WTC11 (cell line): Measurements from ENCODE around the gene LCN12.

Experiments
- CREB1 ChIP-seq: sonication (generic); formaldehyde crosslinking; IDR thresholded peaks from 2 replicates; pipeline ENCODE4 v1.8.0; 2023; ENCODE audit warnings: mild to moderate bottlenecking, missing genetic modification reagents
- FOXJ3 ChIP-seq: sonication (generic); formaldehyde crosslinking; IDR thresholded peaks from 2 replicates; pipeline ENCODE4 v1.9.0; 2021; ENCODE audit warnings: missing genetic modification reagents, mild to moderate bottlenecking, borderline replicate concordance
- ZNF263 ChIP-seq: sonication (generic); formaldehyde crosslinking; IDR thresholded peaks from 2 replicates; pipeline ENCODE4 v1.8.1; 2022; ENCODE audit warnings: low read depth, mild to moderate bottlenecking, moderate library complexity, missing genetic modification reagents
- TF ChIP-seq, protein P1 (sequence below): fragments of 200-600 bp; IDR thresholded peaks from 2 replicates; pipeline ENCODE4 v1.8.0; 2022; ENCODE audit warnings: antibody characterized with exemption
- TF ChIP-seq, protein P2 (sequence below): sonication (generic); formaldehyde crosslinking; conservative IDR thresholded peaks from 2 replicates; pipeline ENCODE4 v1.8.1; 2022; ENCODE audit warnings: mild to moderate bottlenecking, missing genetic modification reagents
- TF ChIP-seq, protein P3 (sequence below): sonication (generic); formaldehyde crosslinking; IDR thresholded peaks from 2 replicates; pipeline ENCODE4 v1.8.1; 2023; ENCODE audit warnings: mild to moderate bottlenecking, moderate library complexity, missing genetic modification reagents

DNA sequence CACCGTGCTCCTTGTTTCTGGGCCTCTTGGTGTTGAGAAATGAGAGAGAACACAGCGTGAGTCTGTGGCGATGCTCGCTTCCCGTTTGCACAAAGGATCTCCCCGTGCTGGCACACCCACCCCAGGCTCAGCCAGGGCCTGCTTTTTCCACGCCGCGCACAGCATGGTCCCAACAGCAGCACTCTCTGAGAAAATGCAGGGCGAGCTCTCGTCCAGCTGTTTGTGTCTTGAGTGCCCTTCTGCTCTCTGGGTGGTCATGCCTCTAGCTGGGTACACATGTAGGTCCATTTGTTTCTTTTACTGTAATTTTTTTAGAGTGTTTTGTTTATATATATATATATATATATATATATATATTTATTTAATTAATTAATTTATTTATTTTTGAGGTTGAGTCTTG lies 34.2 kb upstream of the LCN12 start:
- TF ChIP-seq, protein P1, sequence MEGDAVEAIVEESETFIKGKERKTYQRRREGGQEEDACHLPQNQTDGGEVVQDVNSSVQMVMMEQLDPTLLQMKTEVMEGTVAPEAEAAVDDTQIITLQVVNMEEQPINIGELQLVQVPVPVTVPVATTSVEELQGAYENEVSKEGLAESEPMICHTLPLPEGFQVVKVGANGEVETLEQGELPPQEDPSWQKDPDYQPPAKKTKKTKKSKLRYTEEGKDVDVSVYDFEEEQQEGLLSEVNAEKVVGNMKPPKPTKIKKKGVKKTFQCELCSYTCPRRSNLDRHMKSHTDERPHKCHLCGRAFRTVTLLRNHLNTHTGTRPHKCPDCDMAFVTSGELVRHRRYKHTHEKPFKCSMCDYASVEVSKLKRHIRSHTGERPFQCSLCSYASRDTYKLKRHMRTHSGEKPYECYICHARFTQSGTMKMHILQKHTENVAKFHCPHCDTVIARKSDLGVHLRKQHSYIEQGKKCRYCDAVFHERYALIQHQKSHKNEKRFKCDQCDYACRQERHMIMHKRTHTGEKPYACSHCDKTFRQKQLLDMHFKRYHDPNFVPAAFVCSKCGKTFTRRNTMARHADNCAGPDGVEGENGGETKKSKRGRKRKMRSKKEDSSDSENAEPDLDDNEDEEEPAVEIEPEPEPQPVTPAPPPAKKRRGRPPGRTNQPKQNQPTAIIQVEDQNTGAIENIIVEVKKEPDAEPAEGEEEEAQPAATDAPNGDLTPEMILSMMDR: no peak
- TF ChIP-seq, protein P2, sequence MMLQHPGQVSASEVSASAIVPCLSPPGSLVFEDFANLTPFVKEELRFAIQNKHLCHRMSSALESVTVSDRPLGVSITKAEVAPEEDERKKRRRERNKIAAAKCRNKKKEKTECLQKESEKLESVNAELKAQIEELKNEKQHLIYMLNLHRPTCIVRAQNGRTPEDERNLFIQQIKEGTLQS (CRISPR knock-in tag): no peak
- no peak for TF ChIP-seq CREB1 (CRISPR knock-in tag)
- TF ChIP-seq, protein P3, sequence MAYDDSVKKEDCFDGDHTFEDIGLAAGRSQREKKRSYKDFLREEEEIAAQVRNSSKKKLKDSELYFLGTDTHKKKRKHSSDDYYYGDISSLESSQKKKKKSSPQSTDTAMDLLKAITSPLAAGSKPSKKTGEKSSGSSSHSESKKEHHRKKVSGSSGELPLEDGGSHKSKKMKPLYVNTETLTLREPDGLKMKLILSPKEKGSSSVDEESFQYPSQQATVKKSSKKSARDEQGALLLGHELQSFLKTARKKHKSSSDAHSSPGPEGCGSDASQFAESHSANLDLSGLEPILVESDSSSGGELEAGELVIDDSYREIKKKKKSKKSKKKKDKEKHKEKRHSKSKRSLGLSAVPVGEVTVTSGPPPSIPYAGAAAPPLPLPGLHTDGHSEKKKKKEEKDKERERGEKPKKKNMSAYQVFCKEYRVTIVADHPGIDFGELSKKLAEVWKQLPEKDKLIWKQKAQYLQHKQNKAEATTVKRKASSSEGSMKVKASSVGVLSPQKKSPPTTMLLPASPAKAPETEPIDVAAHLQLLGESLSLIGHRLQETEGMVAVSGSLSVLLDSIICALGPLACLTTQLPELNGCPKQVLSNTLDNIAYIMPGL (CRISPR knock-in tag): no peak
- no peak for TF ChIP-seq FOXJ3
- TF ChIP-seq ZNF263 (CRISPR knock-in tag): no peak
